A549 (cell line): Measurements from ENCODE around the gene BOLA3.

Experiments
- ESRRA ChIP-seq: fragments of 150-350 bp; IDR thresholded peaks from 2 replicates; pipeline ENCODE4 v1.6.1; 2014; ENCODE audit warnings: mild to moderate bottlenecking, low read length, borderline replicate concordance
- RAD21 ChIP-seq, 2 experiments: fragments of >200 bp in 1 of 2; sonication (Bioruptor Twin) in 1 of 2; formaldehyde crosslinking in 1 of 2; IDR thresholded peaks in 1 of 2; conservative IDR thresholded peaks in 1 of 2; 2 replicates in 1 of 2; 3 replicates in 1 of 2; pipeline ENCODE4 v1.6.1; 2012 to 2018; ENCODE audit warnings: inconsistent platforms in 1 of 2
- RFX5 ChIP-seq: fragments of 450-650 bp; IDR thresholded peaks from 2 replicates; pipeline ENCODE4 v1.7.1; 2014; ENCODE audit warnings: antibody characterized with exemption, mild to moderate bottlenecking, moderate library complexity
- TF ChIP-seq, protein P1 (sequence below): fragments of 250-450 bp; sonication (Bioruptor Pico); IDR thresholded peaks from 2 replicates; pipeline ENCODE4 v1.5.0; 2021; ENCODE audit warnings: mild to moderate bottlenecking, moderate library complexity, borderline replicate concordance
- TF ChIP-seq, protein P2 (sequence below): fragments of >200 bp; sonication (Bioruptor Twin); formaldehyde crosslinking; IDR thresholded peaks from 3 replicates; pipeline ENCODE4 v1.5.1; 2016

DNA sequence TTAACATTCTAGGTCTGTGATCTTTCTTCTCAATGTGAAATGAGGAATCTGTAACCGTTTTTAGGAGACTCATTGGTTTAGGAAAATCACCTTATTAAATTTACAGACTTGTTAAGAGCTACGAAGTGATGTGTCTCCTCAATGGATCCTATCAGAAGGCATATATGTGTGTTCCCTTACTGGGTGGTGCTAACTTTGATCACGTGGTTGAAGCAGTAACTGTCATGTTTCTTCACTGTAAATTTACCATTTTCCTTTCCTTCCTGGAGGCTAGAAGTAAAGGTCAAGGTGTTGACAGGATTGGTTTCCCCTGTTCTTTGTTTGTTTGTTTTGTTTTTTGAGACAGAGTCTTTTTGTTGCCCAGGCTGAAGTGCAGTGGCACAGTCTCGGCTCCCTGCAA lies 49.3 kb upstream of the BOLA3 start:
- TF ChIP-seq, protein P1, sequence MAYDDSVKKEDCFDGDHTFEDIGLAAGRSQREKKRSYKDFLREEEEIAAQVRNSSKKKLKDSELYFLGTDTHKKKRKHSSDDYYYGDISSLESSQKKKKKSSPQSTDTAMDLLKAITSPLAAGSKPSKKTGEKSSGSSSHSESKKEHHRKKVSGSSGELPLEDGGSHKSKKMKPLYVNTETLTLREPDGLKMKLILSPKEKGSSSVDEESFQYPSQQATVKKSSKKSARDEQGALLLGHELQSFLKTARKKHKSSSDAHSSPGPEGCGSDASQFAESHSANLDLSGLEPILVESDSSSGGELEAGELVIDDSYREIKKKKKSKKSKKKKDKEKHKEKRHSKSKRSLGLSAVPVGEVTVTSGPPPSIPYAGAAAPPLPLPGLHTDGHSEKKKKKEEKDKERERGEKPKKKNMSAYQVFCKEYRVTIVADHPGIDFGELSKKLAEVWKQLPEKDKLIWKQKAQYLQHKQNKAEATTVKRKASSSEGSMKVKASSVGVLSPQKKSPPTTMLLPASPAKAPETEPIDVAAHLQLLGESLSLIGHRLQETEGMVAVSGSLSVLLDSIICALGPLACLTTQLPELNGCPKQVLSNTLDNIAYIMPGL (CRISPR knock-in tag): no peak
- TF ChIP-seq, protein P2, sequence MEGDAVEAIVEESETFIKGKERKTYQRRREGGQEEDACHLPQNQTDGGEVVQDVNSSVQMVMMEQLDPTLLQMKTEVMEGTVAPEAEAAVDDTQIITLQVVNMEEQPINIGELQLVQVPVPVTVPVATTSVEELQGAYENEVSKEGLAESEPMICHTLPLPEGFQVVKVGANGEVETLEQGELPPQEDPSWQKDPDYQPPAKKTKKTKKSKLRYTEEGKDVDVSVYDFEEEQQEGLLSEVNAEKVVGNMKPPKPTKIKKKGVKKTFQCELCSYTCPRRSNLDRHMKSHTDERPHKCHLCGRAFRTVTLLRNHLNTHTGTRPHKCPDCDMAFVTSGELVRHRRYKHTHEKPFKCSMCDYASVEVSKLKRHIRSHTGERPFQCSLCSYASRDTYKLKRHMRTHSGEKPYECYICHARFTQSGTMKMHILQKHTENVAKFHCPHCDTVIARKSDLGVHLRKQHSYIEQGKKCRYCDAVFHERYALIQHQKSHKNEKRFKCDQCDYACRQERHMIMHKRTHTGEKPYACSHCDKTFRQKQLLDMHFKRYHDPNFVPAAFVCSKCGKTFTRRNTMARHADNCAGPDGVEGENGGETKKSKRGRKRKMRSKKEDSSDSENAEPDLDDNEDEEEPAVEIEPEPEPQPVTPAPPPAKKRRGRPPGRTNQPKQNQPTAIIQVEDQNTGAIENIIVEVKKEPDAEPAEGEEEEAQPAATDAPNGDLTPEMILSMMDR: no peak
- no peak for TF ChIP-seq ESRRA
- no peak for TF ChIP-seq RAD21 (conservative IDR thresholded peaks at IDR 0.05 in 1 of 2, IDR thresholded peaks at IDR 0.05 in 1 of 2)
- TF ChIP-seq RFX5: no peak
